Fibroblast of lung (primary cell): ENCODE measurements around the gene LPIN1. TPM values are rescaled to one million over a fixed set of nuclear protein-coding genes. Genes with fewer than 3 reads are reported as not detected.

ENCODE experiments used
- DNase-seq, 2 donors: peaks; one replicate each; pipeline versions ENCODE4 v3.0.0 to v3.0.0-alpha.2; 2010; ENCODE audit warnings: low read depth in 2 of 2
- H2AFZ ChIP-seq: 2 replicates; pipeline ENCODE4 v1.5.1; 2012; ENCODE audit warnings: low read length, control low read depth, inconsistent platforms
- H3K27ac ChIP-seq: 2 replicates; pipeline ENCODE4 v1.5.1; 2011; ENCODE audit warnings: low read length, control low read depth; ENCODE audit not compliant: insufficient read depth
- H3K27me3 ChIP-seq: 2 replicates; pipeline ENCODE4 v1.5.1; 2011; ENCODE audit warnings: mild to moderate bottlenecking, low read length; ENCODE audit not compliant: control insufficient read depth, insufficient read depth
- H3K36me3 ChIP-seq: 2 replicates; pipeline ENCODE4 v1.5.1; 2011; ENCODE audit warnings: low read length; ENCODE audit not compliant: control insufficient read depth, insufficient read depth
- H3K4me1 ChIP-seq: 2 replicates; pipeline ENCODE4 v1.5.1; 2011; ENCODE audit warnings: low read length; ENCODE audit not compliant: control insufficient read depth, insufficient read depth; ENCODE audit errors: extremely low read depth
- H3K4me2 ChIP-seq: 2 replicates; pipeline ENCODE4 v1.5.1; 2011; ENCODE audit warnings: low read length, control low read depth; ENCODE audit not compliant: insufficient read depth; ENCODE audit errors: extremely low read depth
- H3K4me3 ChIP-seq, 4 experiments: fragments of 200-600 bp in 1 of 4; sonication (generic) in 1 of 4; replicated peaks in 1 of 4; 2 replicates each; pipeline ENCODE4 v1.5.1; 2011 to 2016; ENCODE audit warnings: low read length in 4 of 4, low read depth in 3 of 4, mild to moderate bottlenecking in 3 of 4, control low read depth in 2 of 4, inconsistent platforms in 1 of 4, mixed read lengths in 1 of 4; ENCODE audit not compliant: insufficient read depth in 1 of 4; ENCODE audit errors: control extremely low read depth in 1 of 4
- H3K79me2 ChIP-seq: 2 replicates; pipeline ENCODE4 v1.5.1; 2012; ENCODE audit warnings: mild to moderate bottlenecking, low read length, inconsistent platforms; ENCODE audit not compliant: control insufficient read depth, insufficient read depth
- H3K9ac ChIP-seq: 2 replicates; pipeline ENCODE4 v1.5.1; 2011; ENCODE audit warnings: mild to moderate bottlenecking, low read length, control low read depth; ENCODE audit not compliant: insufficient read depth
- H3K9me3 ChIP-seq: 2 replicates; pipeline ENCODE4 v1.5.1; 2012; ENCODE audit warnings: low read depth, low read length; ENCODE audit not compliant: control insufficient read depth, insufficient read depth
- H4K20me1 ChIP-seq: 2 replicates; pipeline ENCODE4 v1.5.1; 2011; ENCODE audit warnings: low read length; ENCODE audit not compliant: control insufficient read depth, insufficient read depth; ENCODE audit errors: extremely low read depth
- EZH2 ChIP-seq: IDR thresholded peaks from 2 replicates; pipeline ENCODE4 v1.5.1; 2012; ENCODE audit warnings: low read length, control low read depth, mild to moderate bottlenecking; ENCODE audit errors: missing control alignments
- polyA plus RNA-seq, 2 donors: library from polyadenylated mRNA; depleted of rRNA in 1 of 2; stranded (reverse) in 1 of 2; unstranded in 1 of 2; fragments of >200 nt; gene quantifications; 2 replicates each; pipeline ENCODE4 v1.2.1, GENCODE V29; 2011 to 2012; ENCODE audit warnings: missing spikeins in 1 of 2
- total RNA-seq: library from RNA; depleted of rRNA; stranded (reverse); fragments of >200 nt; gene quantifications from 2 replicates; pipeline ENCODE4 v1.2.1, GENCODE V29; 2014
- TF ChIP-seq, protein P1 (sequence below), 2 donors: IDR thresholded peaks in 1 of 2; conservative IDR thresholded peaks in 1 of 2; 1 replicate in 1 of 2; 2 replicates in 1 of 2; pipeline ENCODE4 v1.5.1; 2011 to 2012; ENCODE audit warnings: low read length in 2 of 2, control low read depth in 1 of 2, inconsistent platforms in 1 of 2, low read depth in 1 of 2, mild to moderate bottlenecking in 1 of 2

The LPIN1 gene
- total and polyA plus RNA-seq, 2 donors (not counting 1 experiment from before 2014, with no cell fraction given) = 87.8 to 205 TPM

DNA sequence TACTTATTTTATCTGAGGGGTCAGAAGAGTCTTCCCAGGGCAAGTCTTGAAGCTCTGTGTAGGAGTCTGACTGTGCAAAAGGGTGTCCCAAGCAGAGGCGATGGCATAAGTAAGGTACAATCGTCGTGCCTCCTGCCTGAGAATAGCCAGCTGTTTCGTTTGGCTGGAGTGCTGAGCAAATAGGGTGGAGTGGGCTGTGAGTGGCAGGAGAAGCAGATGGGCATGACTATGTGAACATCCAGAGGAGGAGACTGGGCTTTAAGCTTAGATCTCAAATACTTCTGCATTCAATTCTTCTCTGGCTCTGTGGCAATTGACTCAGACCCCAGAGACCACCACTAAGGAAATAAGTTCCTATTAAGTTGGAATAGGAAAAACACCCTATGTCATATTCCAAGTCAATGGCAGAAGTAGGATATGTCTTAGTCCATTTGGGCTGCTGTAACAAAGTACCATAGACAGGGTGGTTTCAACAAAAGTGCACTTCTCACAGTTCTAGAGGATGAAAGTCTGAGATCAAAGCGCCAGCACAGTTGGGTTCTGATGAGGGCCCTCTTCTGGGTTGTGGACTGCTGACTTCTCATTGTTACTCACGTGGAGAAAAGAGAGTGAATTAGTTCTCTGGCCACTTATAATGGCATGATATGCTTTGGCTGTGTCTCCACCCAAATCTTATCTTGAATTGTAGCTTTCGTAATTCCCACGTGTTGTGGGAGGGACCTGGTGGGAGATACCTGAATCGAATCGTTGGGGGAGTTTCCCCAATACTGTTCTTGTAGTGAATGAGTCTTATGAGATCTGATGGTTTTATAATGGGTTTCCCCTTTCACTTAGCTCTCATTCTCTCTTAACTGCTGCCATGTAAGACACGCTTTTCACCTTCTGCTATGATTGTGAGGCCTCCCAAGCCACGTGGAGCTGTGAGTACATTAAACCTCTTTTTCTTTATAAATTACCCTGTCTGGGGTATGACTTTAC, 120.2 kb downstream of the LPIN1 start:
- Histone ChIP-seq H3K4me3 (no peak overlapping the region), H3K9me3 (no peaks in the 10 kb centered on the region), H3K27ac (no peak overlapping the region), H3K4me2 (no peak overlapping the region), H2AFZ (no peak overlapping the region), H3K27me3 (no peaks in the 10 kb centered on the region), H3K79me2 (no peaks in the 10 kb centered on the region), H3K36me3 (no peaks in the 10 kb centered on the region), H3K9ac (no peak overlapping the region), H3K4me1 (peaks cover 6% of the 10 kb centered on the region), H4K20me1 (no peaks in the 10 kb centered on the region)
- TF ChIP-seq EZH2 = no peak
- TF ChIP-seq, protein P1, sequence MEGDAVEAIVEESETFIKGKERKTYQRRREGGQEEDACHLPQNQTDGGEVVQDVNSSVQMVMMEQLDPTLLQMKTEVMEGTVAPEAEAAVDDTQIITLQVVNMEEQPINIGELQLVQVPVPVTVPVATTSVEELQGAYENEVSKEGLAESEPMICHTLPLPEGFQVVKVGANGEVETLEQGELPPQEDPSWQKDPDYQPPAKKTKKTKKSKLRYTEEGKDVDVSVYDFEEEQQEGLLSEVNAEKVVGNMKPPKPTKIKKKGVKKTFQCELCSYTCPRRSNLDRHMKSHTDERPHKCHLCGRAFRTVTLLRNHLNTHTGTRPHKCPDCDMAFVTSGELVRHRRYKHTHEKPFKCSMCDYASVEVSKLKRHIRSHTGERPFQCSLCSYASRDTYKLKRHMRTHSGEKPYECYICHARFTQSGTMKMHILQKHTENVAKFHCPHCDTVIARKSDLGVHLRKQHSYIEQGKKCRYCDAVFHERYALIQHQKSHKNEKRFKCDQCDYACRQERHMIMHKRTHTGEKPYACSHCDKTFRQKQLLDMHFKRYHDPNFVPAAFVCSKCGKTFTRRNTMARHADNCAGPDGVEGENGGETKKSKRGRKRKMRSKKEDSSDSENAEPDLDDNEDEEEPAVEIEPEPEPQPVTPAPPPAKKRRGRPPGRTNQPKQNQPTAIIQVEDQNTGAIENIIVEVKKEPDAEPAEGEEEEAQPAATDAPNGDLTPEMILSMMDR (conservative IDR thresholded peaks at IDR 0.05 in 1 of 2, IDR thresholded peaks at IDR 0.05 in 1 of 2; ENCODE audit: low read depth in 1 of 2, low read length in 2 of 2) = no peak
- no peak for DNase-seq

DNA sequence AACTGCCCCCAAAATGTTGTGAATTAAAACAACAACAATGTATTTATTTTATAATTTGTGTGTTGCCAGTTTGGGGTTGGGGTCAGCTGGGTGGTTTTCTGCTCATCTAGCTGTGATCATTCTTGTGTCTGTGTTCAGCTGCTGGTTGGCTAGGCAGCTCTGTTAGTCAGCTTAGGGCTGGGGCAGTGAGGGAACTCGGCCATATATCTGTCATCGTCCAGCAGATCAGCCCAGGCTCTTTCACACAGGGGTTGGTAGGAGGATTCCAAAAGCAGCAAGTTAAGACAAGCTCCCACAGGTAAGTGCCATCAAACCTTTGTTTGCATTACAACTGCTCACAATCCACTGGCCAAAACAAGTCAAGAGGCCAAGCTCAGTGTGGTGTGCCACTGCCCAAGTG, 121.5 kb downstream of the LPIN1 start:
- Histone ChIP-seq H2AFZ (no peak overlapping the region), H3K27ac (no peak overlapping the region)

DNA sequence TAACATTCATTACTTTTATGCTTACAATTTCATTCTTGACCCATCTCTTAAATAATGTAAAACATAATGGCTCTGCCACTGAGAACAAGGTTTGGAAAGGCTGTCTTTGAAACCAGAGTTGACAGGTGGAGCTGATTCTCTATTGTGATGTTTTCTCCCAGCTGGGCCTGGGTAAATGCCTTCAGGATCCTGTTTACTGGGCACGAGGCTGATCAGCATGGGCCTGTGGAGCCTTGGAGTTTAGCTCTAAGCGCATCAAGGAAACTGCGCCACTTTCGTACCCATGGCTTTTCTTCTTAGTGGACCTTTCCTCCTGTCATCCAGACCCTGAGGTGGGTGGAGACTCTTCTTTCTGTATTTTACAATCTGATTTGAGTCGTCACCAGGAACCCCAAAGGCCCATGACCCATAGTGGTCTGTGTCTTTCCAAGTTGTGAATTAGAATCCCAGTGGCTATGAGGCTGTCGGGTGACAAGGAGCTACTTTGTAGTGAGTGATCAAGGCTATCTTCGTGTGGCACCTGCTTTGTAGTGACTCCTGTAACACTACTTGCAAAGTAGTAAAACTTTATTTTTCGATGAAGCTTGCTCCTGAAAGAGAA, 123.1 kb downstream of the LPIN1 start:
- no peaks in the 10 kb centered on the region for H3K36me3 ChIP-seq
- no peak overlapping the region for H3K27ac ChIP-seq
- TF ChIP-seq, protein P1 (conservative IDR thresholded peaks at IDR 0.05 in 1 of 2, IDR thresholded peaks at IDR 0.05 in 1 of 2; ENCODE audit: low read depth in 1 of 2, low read length in 2 of 2) = no peak
- no peak for TF ChIP-seq EZH2
- no peaks in the 10 kb centered on the region for H3K9me3 ChIP-seq
- H3K4me2 ChIP-seq = no peak overlapping the region
- H2AFZ ChIP-seq = no peak overlapping the region
- H3K79me2 ChIP-seq = no peaks in the 10 kb centered on the region
- H4K20me1 ChIP-seq = no peaks in the 10 kb centered on the region
- H3K9ac ChIP-seq = no peak overlapping the region
- H3K4me1 ChIP-seq = no peaks in the 10 kb centered on the region
- DNase-seq = no peak
- no peaks in the 10 kb centered on the region for H3K27me3 ChIP-seq
- no peak overlapping the region for H3K4me3 ChIP-seq

More for the DNA sequence above, 121.5 kb downstream of the LPIN1 start:
- TF ChIP-seq, protein P1 (conservative IDR thresholded peaks at IDR 0.05 in 1 of 2, IDR thresholded peaks at IDR 0.05 in 1 of 2; ENCODE audit: low read depth in 1 of 2, low read length in 2 of 2) = no peak
- TF ChIP-seq EZH2 = no peak
- H3K4me3 ChIP-seq = no peak overlapping the region
- DNase-seq = no peak
- no peak overlapping the region for H3K9ac ChIP-seq
- H3K4me2 ChIP-seq = no peak overlapping the region
- no peaks in the 10 kb centered on the region for H3K36me3 ChIP-seq
- H3K9me3 ChIP-seq = no peaks in the 10 kb centered on the region
- H3K79me2 ChIP-seq = no peaks in the 10 kb centered on the region
- no peaks in the 10 kb centered on the region for H4K20me1 ChIP-seq
- H3K4me1 ChIP-seq = peaks cover 6% of the 10 kb centered on the region
- H3K27me3 ChIP-seq = no peaks in the 10 kb centered on the region
